NCI-H1092 treated with DMSO at 0.1 percent for 48 hours (cell line): ENCODE measurements around the gene POMT2.
"Not testable (repeated sequence)": the region's sequence is repeated elsewhere in the genome, so short reads cannot be mapped to it uniquely, and the experiment has no call there.

Source experiments
- DNase-seq: peaks from one replicate; lab custom pipeline; 2025; lab: John Stamatoyannopoulos, UW

POMT2 gene

GRCh38 chr14:77301103-77301502 is 19.6 kb downstream of the POMT2 start:
- peak; percentile 68 for DNase-seq

GRCh38 chr14:77299771-77300170 is 20.9 kb downstream of the POMT2 start:
- DNase-seq, result no peak

GRCh38 chr14:77296906-77297305 is 23.8 kb downstream of the POMT2 start:
- no peak for DNase-seq

- no peak for DNase-seq
These were observed 24.5 kb downstream of the POMT2 start for GRCh38 chr14:77296155-77296554.

GRCh38 chr14:77290705-77291104 is 30.0 kb downstream of the POMT2 start:
- no peak for DNase-seq

- DNase-seq, result no peak
These were observed 34.1 kb downstream of the POMT2 start for GRCh38 chr14:77286576-77286975.

GRCh38 chr14:77284466-77284865 is 36.2 kb downstream of the POMT2 start:
- no peak for DNase-seq

GRCh38 chr14:77284066-77284465 is 36.6 kb downstream of the POMT2 start:
- DNase-seq, result no peak

- DNase-seq, result no peak
These were observed 38.8 kb downstream of the POMT2 start for GRCh38 chr14:77281852-77282410.

GRCh38 chr14:77280921-77281320 is 39.8 kb downstream of the POMT2 start:
- DNase-seq, result not testable (repeated sequence)

GRCh38 chr14:77279719-77280118 is 41.0 kb downstream of the POMT2 start:
- no peak for DNase-seq

- DNase-seq, result no peak
These were observed 42.0 kb downstream of the POMT2 start for GRCh38 chr14:77278461-77279230.

- no peak for DNase-seq
These were observed 43.7 kb downstream of the POMT2 start for GRCh38 chr14:77276959-77277358.

- DNase-seq, result no peak
These were observed 44.3 kb downstream of the POMT2 start for GRCh38 chr14:77276295-77276935.

- DNase-seq, result no peak
These were observed 45.1 kb downstream of the POMT2 start for GRCh38 chr14:77275601-77276017.

GRCh38 chr14:77275041-77275580 is 45.6 kb downstream of the POMT2 start:
- DNase-seq, result no peak

GRCh38 chr14:77273796-77274195 is 46.9 kb downstream of the POMT2 start:
- DNase-seq, result no peak

- DNase-seq, result no peak
These were observed 48.4 kb downstream of the POMT2 start for GRCh38 chr14:77272261-77272660.

GRCh38 chr14:77271113-77271710 is 49.5 kb downstream of the POMT2 start, which contains the start of gene NGB:
TSS of gene NGB (minus strand) at chr14:77271206. CDS start at chr14:77270937, 269 bp downstream.
- no peak for DNase-seq

- peak; percentile 16 for DNase-seq
These were observed 50.1 kb downstream of the POMT2 start for GRCh38 chr14:77270361-77271112.

GRCh38 chr14:77268989-77269600 is 51.6 kb downstream of the POMT2 start:
- no peak for DNase-seq
